ENCODE data around the gene TNS3.

The TNS3 gene

GRCh38 chr7:47581804-47582763 is at the start of gene TNS3:
Gene TNS3 (minus strand): TSS chr7:47582111. CDS start chr7:47439636, 142,475 bp downstream.
- Histone ChIP-seq H3K27me3 (ENCODE audit: control insufficient read depth, insufficient read depth, low read length) (peaks cover 17% of the 10 kb centered on the region), H3K27ac (ENCODE audit: low read length) (no peak within 1 kb of the TSS), H3K36me3 (ENCODE audit: control insufficient read depth, low read depth, low read length) (no peaks in the 10 kb centered on the region), H3K9me3 (ENCODE audit: control insufficient read depth, low read depth, low read length) (no peaks in the 10 kb centered on the region), H3K9ac (ENCODE audit: low read length) (peak within 1 kb of the TSS; percentile 73), H3K4me1 (ENCODE audit: control insufficient read depth, low read depth, low read length) (peaks cover 17% of the 10 kb centered on the region), H3K4me3 (ENCODE audit: low read length) (peak within 1 kb of the TSS; percentile 67)

DNA sequence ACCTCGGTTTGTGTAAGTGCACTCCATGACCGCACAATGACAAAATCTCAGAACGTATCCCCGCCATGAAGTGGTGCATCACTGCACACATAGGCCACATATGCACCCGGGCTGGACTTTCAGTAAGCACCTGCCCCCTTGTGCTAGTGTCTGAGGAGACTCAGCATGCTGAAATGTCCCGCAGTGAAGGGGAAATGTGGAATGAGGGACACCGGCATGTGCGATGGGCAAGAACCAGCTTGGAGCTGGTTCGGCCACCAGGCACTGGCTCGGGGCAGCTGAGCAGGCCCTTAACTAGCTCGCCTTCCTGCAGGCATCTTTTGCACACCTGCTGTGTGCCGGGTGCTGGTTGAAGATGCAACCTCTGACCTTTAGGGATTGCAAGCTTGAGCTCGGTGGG is 49.8 kb upstream of the TNS3 start:
- Histone ChIP-seq H3K36me3 (ENCODE audit: control insufficient read depth, low read depth, low read length) (no peaks in the 10 kb centered on the region), H3K4me1 (ENCODE audit: control insufficient read depth, low read depth, low read length) (peaks cover 21% of the 10 kb centered on the region), H3K27me3 (ENCODE audit: control insufficient read depth, insufficient read depth, low read length) (peaks cover 22% of the 10 kb centered on the region), H3K9me3 (ENCODE audit: control insufficient read depth, low read depth, low read length) (no peaks in the 10 kb centered on the region), H3K9ac (ENCODE audit: low read length) (no peak overlapping the region), H3K27ac (ENCODE audit: low read length) (no peak overlapping the region), H3K4me3 (ENCODE audit: low read length) (no peak overlapping the region)

DNA sequence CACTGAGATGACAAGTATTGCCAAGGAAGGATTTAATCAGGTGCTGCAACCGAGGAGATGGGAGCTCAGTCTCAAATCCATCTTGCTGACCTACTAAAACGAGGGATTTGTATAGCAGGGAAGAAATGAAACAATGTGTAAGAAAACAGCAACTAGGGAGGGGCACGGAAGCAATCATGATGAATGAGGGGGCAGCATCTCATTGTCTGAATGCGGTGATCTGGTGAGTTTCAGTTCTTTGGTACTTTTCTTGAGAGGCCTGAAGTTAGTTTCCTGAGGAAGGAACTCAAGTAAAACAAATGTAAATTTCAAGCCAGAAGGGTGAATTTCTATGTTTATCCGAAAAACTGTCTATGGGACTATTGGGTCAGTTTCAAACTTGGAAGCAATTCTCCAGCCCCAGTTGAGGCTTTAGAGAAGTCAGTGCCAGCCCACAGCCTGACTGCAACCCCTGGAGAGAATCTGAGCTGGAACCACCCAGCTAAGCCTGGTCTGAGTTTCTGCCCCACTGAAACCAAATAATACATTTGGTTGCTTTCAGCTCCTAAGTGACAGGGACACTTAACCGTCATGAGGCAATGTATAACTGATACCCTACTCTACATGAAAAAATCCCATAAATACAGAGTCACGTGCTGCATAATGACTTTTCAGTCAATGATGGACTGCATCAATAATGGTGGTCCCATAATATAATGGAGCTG is 45.8 kb upstream of the TNS3 start:
- no peak overlapping the region for H3K27ac ChIP-seq (ENCODE audit: low read length)
- no peaks in the 10 kb centered on the region for H3K9me3 ChIP-seq (ENCODE audit: control insufficient read depth, low read depth, low read length)
- no peak overlapping the region for H3K9ac ChIP-seq (ENCODE audit: low read length)
- no peaks in the 10 kb centered on the region for H3K27me3 ChIP-seq (ENCODE audit: control insufficient read depth, insufficient read depth, low read length)
- no peaks in the 10 kb centered on the region for H3K36me3 ChIP-seq (ENCODE audit: control insufficient read depth, low read depth, low read length)
- H3K4me1 ChIP-seq (ENCODE audit: control insufficient read depth, low read depth, low read length) = peaks cover 14% of the 10 kb centered on the region
- H3K4me3 ChIP-seq (ENCODE audit: low read length) = no peak overlapping the region

DNA sequence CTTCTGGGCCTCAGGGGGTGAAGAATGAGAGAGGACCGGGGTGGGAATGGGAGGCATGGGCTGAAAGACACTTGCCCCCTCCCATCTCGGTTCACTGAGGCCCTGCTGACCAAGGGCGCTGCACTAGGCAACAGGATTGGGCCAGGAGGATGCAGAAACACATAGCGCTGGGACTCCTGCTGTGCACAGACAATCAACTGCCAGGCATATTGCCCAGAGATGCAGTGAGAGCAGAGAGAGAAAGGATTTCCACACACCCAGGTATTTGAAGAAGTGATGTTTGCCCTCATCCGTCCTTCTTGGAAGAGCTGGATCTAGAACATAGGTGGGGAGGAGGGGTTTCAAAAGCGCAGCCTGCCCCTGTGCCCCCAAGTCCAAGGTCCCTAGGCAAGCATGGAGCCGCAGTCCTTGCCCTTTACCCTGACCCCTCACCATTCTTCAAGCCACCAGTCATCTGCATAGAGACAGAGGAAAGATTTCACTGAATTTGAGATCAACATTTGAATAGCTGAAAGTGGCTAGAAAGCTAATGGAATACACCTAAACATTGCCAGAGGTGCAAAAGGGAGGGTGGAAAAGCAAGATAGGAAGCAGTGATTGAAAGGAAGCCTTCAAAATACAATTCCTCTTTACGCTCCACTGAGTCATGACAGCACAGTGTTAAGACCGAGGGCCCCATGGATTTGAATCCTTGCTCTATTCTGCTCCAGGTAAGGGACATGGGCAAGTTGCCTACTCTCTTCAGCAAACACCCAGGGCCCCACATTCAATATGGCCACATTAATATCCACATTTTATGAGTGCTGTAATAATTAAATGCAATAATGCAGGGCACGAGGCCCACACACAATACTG is 44.2 kb upstream of the TNS3 start:
- Histone ChIP-seq H3K36me3 (ENCODE audit: control insufficient read depth, low read depth, low read length) (no peaks in the 10 kb centered on the region), H3K27ac (ENCODE audit: low read length) (no peak overlapping the region), H3K9me3 (ENCODE audit: control insufficient read depth, low read depth, low read length) (no peaks in the 10 kb centered on the region), H3K9ac (ENCODE audit: low read length) (no peak overlapping the region), H3K4me1 (ENCODE audit: control insufficient read depth, low read depth, low read length) (peaks cover 14% of the 10 kb centered on the region), H3K4me3 (ENCODE audit: low read length) (no peak overlapping the region), H3K27me3 (ENCODE audit: control insufficient read depth, insufficient read depth, low read length) (no peaks in the 10 kb centered on the region)

DNA sequence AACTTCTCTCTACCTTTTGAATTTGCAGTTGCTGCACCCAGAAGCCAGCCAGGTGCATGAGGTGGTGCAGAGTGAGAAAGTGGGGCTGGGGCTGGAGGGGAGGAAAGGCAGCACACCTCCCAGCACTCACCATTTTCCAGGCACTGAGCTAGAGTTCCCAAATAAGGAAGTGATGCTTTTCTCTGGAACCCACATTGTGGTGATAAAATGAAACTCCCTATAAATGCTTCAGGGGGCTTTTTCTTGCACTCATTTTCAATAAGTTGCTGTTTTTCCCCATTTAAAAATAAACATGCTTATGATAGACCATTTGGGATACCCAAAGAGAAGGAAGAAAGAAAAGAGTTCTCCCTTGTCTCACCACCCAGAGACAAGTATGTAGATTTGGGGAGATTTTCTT is 42.8 kb upstream of the TNS3 start:
- Histone ChIP-seq H3K9me3 (ENCODE audit: control insufficient read depth, low read depth, low read length) (no peaks in the 10 kb centered on the region), H3K4me1 (ENCODE audit: control insufficient read depth, low read depth, low read length) (peaks cover 14% of the 10 kb centered on the region), H3K27me3 (ENCODE audit: control insufficient read depth, insufficient read depth, low read length) (no peaks in the 10 kb centered on the region), H3K36me3 (ENCODE audit: control insufficient read depth, low read depth, low read length) (no peaks in the 10 kb centered on the region), H3K9ac (ENCODE audit: low read length) (no peak overlapping the region), H3K27ac (ENCODE audit: low read length) (no peak overlapping the region), H3K4me3 (ENCODE audit: low read length) (no peak overlapping the region)

DNA sequence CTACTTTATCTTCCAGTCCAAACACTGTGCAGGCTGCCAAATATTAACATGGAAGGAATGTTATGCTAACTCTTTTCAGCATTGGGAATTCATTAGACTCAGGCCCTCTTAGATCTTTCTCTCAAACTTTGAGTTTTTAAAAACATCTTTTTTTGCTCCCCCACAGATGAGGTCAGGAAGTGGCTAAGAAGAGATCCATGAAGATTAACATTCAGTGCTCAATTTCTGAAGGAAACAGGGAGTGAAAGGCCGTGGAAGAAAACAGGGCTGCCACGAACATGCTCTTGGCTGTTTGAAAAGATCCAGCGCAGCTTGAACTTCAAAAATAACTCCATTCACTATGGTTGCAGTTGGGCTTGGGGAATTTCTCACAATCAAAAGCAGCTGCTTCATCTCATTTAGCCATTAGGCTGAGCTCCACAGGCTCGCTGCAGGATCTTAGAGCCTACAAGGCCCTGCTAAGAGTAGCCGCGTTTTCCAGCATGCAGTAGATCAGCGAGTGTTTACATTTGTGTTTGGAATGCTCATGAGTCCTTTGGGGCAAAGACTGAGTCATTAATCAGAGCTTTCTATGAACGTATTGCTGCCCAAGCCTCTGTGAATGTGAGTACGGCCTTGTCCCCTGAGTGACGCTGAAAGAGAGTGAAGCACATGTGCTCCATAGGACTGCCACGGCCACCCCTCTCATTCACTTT is 41.2 kb upstream of the TNS3 start:
- Histone ChIP-seq H3K27me3 (ENCODE audit: control insufficient read depth, insufficient read depth, low read length) (no peaks in the 10 kb centered on the region), H3K9ac (ENCODE audit: low read length) (no peak overlapping the region), H3K9me3 (ENCODE audit: control insufficient read depth, low read depth, low read length) (no peaks in the 10 kb centered on the region), H3K4me3 (ENCODE audit: low read length) (no peak overlapping the region), H3K27ac (ENCODE audit: low read length) (no peak overlapping the region), H3K36me3 (ENCODE audit: control insufficient read depth, low read depth, low read length) (no peaks in the 10 kb centered on the region), H3K4me1 (ENCODE audit: control insufficient read depth, low read depth, low read length) (peaks cover 14% of the 10 kb centered on the region)

DNA sequence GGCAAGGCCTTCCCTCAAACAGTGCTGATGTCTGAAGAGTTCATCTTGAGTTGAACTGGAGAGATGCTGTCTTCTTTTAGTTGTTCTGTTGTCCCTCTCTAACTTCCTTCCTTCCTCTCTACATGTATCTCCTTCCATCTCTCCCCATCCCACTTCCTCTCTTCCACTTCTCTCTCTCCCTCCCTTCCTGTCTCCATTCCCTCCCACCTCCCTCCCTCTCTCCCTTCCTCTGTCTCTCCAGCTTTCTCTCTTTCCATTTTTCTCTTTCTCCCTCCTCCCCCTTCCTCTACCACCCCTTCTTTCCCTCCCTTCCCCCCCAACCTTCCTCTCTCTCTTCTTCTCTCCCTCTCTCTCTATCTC is 40.7 kb upstream of the TNS3 start:
- Histone ChIP-seq H3K27me3 (ENCODE audit: control insufficient read depth, insufficient read depth, low read length) (no peaks in the 10 kb centered on the region), H3K4me1 (ENCODE audit: control insufficient read depth, low read depth, low read length) (peaks cover 14% of the 10 kb centered on the region), H3K27ac (ENCODE audit: low read length) (no peak overlapping the region), H3K4me3 (ENCODE audit: low read length) (no peak overlapping the region), H3K36me3 (ENCODE audit: control insufficient read depth, low read depth, low read length) (no peaks in the 10 kb centered on the region), H3K9ac (ENCODE audit: low read length) (no peak overlapping the region), H3K9me3 (ENCODE audit: control insufficient read depth, low read depth, low read length) (no peaks in the 10 kb centered on the region)

- Histone ChIP-seq H3K9me3 (ENCODE audit: control insufficient read depth, low read depth, low read length) (no peaks in the 10 kb centered on the region), H3K36me3 (ENCODE audit: control insufficient read depth, low read depth, low read length) (no peaks in the 10 kb centered on the region), H3K27ac (ENCODE audit: low read length) (no peak overlapping the region), H3K27me3 (ENCODE audit: control insufficient read depth, insufficient read depth, low read length) (no peaks in the 10 kb centered on the region), H3K9ac (ENCODE audit: low read length) (no peak overlapping the region), H3K4me1 (ENCODE audit: control insufficient read depth, low read depth, low read length) (peaks cover 14% of the 10 kb centered on the region), H3K4me3 (ENCODE audit: low read length) (no peak overlapping the region)
Measured at GRCh38 chr7:47621979-47622561, 40.2 kb upstream of the TNS3 start.

GRCh38 chr7:47621347-47621746 is 39.4 kb upstream of the TNS3 start:
- no peaks in the 10 kb centered on the region for H3K27me3 ChIP-seq (ENCODE audit: control insufficient read depth, insufficient read depth, low read length)
- no peak overlapping the region for H3K4me3 ChIP-seq (ENCODE audit: low read length)
- H3K9me3 ChIP-seq (ENCODE audit: control insufficient read depth, low read depth, low read length) = no peaks in the 10 kb centered on the region
- H3K9ac ChIP-seq (ENCODE audit: low read length) = no peak overlapping the region
- H3K27ac ChIP-seq (ENCODE audit: low read length) = no peak overlapping the region
- no peaks in the 10 kb centered on the region for H3K36me3 ChIP-seq (ENCODE audit: control insufficient read depth, low read depth, low read length)
- peaks cover 13% of the 10 kb centered on the region for H3K4me1 ChIP-seq (ENCODE audit: control insufficient read depth, low read depth, low read length)

GRCh38 chr7:47619806-47620205 is 37.9 kb upstream of the TNS3 start:
- Histone ChIP-seq H3K9ac (ENCODE audit: low read length) (no peak overlapping the region), H3K27me3 (ENCODE audit: control insufficient read depth, insufficient read depth, low read length) (no peaks in the 10 kb centered on the region), H3K36me3 (ENCODE audit: control insufficient read depth, low read depth, low read length) (no peaks in the 10 kb centered on the region), H3K4me3 (ENCODE audit: low read length) (no peak overlapping the region), H3K9me3 (ENCODE audit: control insufficient read depth, low read depth, low read length) (no peaks in the 10 kb centered on the region), H3K27ac (ENCODE audit: low read length) (no peak overlapping the region), H3K4me1 (ENCODE audit: control insufficient read depth, low read depth, low read length) (peaks cover 3% of the 10 kb centered on the region)
